Kidney (tissue), 14 donors: ENCODE results near the gene TEX19. TPM values are rescaled to one million over a fixed set of nuclear protein-coding genes. Genes with fewer than 3 reads are reported as not detected.

ENCODE experiments used
- DNase-seq, 5 donors: peaks; one replicate each; pipeline ENCODE4 v3.0.0-alpha.2; 2013 to 2020
- FAIRE-seq: peaks from 2 replicates; lab custom pipeline; 2012; peaks lifted over from hg19 to GRCh38; lab: Jason Lieb, UNC
- H3K27ac ChIP-seq, 2 donors: one replicate each; pipeline ENCODE4 v1.7.0; 2013; ENCODE audit warnings: low read depth in 2 of 2, low read length in 2 of 2, inconsistent platforms in 1 of 2
- H3K27me3 ChIP-seq: one replicate; pipeline ENCODE4 v1.7.1; 2013; ENCODE audit warnings: low read length, inconsistent platforms; ENCODE audit not compliant: control insufficient read depth, insufficient read depth
- H3K36me3 ChIP-seq, 3 donors: one replicate each; pipeline versions ENCODE4 v1.7.0 to v1.7.1; 2013; ENCODE audit warnings: low read length in 3 of 3, control low read depth in 1 of 3, inconsistent platforms in 1 of 3; ENCODE audit not compliant: insufficient read depth in 3 of 3, control insufficient read depth in 2 of 3
- H3K4me1 ChIP-seq, 3 donors: one replicate each; pipeline versions ENCODE4 v1.7.0 to v1.7.1; 2013; ENCODE audit warnings: low read length in 3 of 3, inconsistent platforms in 1 of 3, low read depth in 1 of 3; ENCODE audit not compliant: control insufficient read depth in 2 of 3, insufficient read depth in 2 of 3
- H3K4me3 ChIP-seq, 3 donors: one replicate each; pipeline versions ENCODE4 v1.7.0 to v1.8.1; 2013; ENCODE audit warnings: low read length in 3 of 3, control low read depth in 1 of 3, inconsistent platforms in 1 of 3
- H3K9ac ChIP-seq, 3 donors: one replicate each; pipeline versions ENCODE4 v1.7.0 to v1.7.1; 2013; ENCODE audit warnings: low read length in 3 of 3, control low read depth in 1 of 3, inconsistent platforms in 1 of 3
- H3K9me3 ChIP-seq, 3 donors: one replicate each; pipeline versions ENCODE4 v1.7.0 to v1.7.1; 2013; ENCODE audit warnings: low read length in 3 of 3, control low read depth in 1 of 3, inconsistent platforms in 1 of 3; ENCODE audit not compliant: control insufficient read depth in 2 of 3, insufficient read depth in 1 of 3
- intact Hi-C: fragments of 100-400 bp; cut with DNase I; formaldehyde crosslinking; loops from one replicate; pipeline ENCODE4 v1.11.1; 2022
- polyA plus RNA-seq: library from polyadenylated mRNA; stranded (reverse); fragments of 350-450 nt; fragmentation: Illumina TruSeq; extraction: RNeasy Lipid Tissue Mini Kit (QIAGEN cat#74804); gene quantifications from one replicate; pipeline ENCODE4 v1.2.3, GENCODE V29; 2014; ENCODE audit warnings: low read depth, low replicate concordance; ENCODE audit not compliant: insufficient read depth
- total RNA-seq: library from RNA; stranded (reverse); fragmentation: NEBNext Ultra II Directional; extraction: Animal tissue kit (Norgen Biotek cat#: 25700); gene quantifications from one replicate; pipeline ENCODE4 v1.2.1, GENCODE V29; 2021
- TF ChIP-seq, protein P1 (sequence below): IDR thresholded peaks from 3 replicates; pipeline ENCODE4 v1.5.1; 2012; ENCODE audit warnings: mild to moderate bottlenecking, moderate library complexity, borderline replicate concordance; ENCODE audit not compliant: insufficient read depth; ENCODE audit errors: extremely low read depth
- donor health status: control.
- donor health status: control.
- donor health status: control.
- donor health status: control.
- donor health status: control.
- donor health status: DM: yes; HTN: yes; CAD: no.
- donor health status: Normal renal cell carcinoma (clear cell type).

Gene TEX19
- total and polyA plus RNA-seq, 2 donors from 2014 or later = not detected

DNA sequence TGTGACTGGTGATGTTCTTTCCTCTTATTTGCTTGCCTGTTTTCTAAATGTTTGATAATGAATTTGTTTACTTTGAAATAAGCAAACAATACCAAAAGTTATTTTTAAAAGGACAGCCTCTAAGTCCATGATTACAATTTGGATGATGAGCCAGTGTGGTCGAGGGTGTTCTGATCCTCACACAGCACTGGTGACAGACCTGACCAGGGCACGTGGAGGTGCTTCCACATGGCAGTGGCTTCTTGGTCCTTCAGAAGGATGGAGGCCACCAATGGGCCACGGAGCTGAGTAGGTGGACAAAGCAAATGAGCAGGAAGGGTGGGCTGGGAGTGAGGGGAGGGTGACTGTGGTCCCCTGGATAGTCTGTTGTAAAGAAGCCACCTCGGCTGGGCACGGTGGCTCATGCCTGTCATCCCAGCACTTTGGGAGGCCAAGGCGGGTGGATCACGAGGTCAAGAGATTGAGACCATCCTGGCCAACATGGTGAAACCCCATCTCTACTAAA is 4.2 kb upstream of the TEX19 start:
- H3K4me3 ChIP-seq = no peak overlapping the region
- FAIRE-seq (no peak), DNase-seq (no peak)
- peaks cover 3% of the 10 kb centered on the region for H3K27me3 ChIP-seq
- intact Hi-C loops = loop anchor here (5.0 to 10.0 kb wide), 2 partner anchors 192 to 420 kb away; no protein-coding TSS in a partner anchor
- H3K4me1 ChIP-seq = peaks cover 0 to 8% (median 0%) of the 10 kb centered on the region in 3 donors
- no peak overlapping the region for H3K27ac ChIP-seq
- H3K9me3 ChIP-seq = no peaks in the 10 kb centered on the region
- TF ChIP-seq, protein P1, sequence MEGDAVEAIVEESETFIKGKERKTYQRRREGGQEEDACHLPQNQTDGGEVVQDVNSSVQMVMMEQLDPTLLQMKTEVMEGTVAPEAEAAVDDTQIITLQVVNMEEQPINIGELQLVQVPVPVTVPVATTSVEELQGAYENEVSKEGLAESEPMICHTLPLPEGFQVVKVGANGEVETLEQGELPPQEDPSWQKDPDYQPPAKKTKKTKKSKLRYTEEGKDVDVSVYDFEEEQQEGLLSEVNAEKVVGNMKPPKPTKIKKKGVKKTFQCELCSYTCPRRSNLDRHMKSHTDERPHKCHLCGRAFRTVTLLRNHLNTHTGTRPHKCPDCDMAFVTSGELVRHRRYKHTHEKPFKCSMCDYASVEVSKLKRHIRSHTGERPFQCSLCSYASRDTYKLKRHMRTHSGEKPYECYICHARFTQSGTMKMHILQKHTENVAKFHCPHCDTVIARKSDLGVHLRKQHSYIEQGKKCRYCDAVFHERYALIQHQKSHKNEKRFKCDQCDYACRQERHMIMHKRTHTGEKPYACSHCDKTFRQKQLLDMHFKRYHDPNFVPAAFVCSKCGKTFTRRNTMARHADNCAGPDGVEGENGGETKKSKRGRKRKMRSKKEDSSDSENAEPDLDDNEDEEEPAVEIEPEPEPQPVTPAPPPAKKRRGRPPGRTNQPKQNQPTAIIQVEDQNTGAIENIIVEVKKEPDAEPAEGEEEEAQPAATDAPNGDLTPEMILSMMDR = no peak
- H3K9ac ChIP-seq = no peak overlapping the region
- no peaks in the 10 kb centered on the region for H3K36me3 ChIP-seq

DNA sequence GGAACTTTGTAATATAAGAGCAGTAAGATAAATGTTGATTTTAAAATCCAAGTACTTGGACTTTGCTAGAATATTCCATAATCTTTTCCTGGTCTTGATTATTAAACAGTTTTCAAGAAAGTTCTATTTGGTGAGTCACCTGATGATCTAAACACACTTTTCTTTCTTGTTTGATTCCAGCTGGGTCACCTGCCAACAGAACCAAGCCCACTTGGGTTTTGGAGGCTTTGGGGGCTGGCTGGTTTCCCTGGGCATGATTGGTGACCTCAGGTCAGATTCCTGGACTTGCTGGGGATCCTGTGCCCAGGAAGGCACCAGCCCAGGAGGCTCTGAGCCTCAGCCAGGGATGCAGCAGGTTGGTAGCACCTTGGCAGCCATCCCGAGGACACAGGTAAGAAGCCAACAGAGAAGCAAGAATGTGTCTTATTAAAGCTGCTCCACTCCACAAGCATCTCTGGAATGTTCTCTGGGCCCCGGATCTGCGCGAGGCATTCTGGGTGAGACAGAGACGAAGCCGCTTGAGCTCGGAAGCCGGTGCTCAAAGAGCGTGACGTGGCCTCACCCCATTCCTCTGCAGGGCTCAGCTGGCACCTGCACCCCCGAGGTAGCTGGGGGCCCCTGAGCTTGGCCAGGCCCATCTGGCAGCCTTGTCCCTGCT is 3.1 kb upstream of the TEX19 start:
- H3K27me3 ChIP-seq = peaks cover 3% of the 10 kb centered on the region
- no peak overlapping the region for H3K4me3 ChIP-seq
- FAIRE-seq (no peak), DNase-seq (peak in 4 of 5 donors; percentile 74 to 88 (median 78))
- H3K27ac ChIP-seq = no peak overlapping the region
- no peak overlapping the region for H3K9ac ChIP-seq
- H3K4me1 ChIP-seq = peaks cover 0 to 8% (median 0%) of the 10 kb centered on the region in 3 donors
- intact Hi-C loops = loop anchor here (5.0 to 10.0 kb wide), 2 partner anchors 191 to 419 kb away; no protein-coding TSS in a partner anchor
- no peaks in the 10 kb centered on the region for H3K36me3 ChIP-seq
- TF ChIP-seq, protein P1 = no peak
- no peaks in the 10 kb centered on the region for H3K9me3 ChIP-seq

DNA sequence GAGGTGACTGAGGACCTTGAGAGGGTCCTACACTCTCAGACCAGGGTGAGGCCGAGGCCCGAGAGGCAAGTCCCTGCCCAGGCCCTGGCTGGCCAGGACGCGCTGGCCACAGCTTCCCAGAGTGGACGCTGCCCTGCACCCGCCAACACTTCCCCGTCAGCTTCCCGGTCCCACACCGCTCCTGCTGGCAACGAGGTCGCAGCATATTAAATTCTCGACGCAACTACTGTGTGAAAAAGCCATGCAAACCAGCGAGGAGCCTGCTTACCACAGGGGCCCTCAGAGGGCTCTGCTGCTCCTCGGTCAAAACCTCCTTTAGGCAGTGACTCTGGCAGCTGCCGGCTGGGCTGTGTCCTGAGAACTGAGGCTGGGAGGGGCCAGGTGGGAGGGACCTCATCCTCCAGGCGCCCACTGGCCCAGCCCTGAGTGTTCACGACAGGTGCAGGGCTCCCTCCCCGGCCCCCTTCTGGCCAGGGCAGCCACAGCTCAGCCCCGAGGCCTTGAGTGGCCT is 2.1 kb upstream of the TEX19 start:
- Histone ChIP-seq H3K9me3 (no peaks in the 10 kb centered on the region), H3K4me1 (peaks cover 0 to 8% (median 0%) of the 10 kb centered on the region in 3 donors), H3K27ac (no peak overlapping the region), H3K27me3 (peaks cover 3% of the 10 kb centered on the region), H3K36me3 (no peaks in the 10 kb centered on the region), H3K9ac (no peak overlapping the region), H3K4me3 (no peak overlapping the region)
- DNase-seq = peak in 1 of 5 donors; percentile 65
- intact Hi-C loops = loop anchor here (5.0 to 10.0 kb wide), 2 partner anchors 190 to 418 kb away; no protein-coding TSS in a partner anchor
- TF ChIP-seq, protein P1 = no peak
- FAIRE-seq = no peak
